Endothelial cell of umbilical vein (primary cell): ENCODE data around the gene PCSK6. TPM values are rescaled to one million over a fixed set of nuclear protein-coding genes. Genes with fewer than 3 reads are reported as not detected.

Experiments
- BruUV-seq: library from RNA; stranded (reverse); fragments of 400-500 nt; replicated peaks from 2 replicates; lab custom pipeline; 2021; lab: Mats Ljungman, UMichigan
- CTCF ChIA-PET: fragments of 300-600, 350-600 bp; sonication (Branson Sonifier 250); formaldehyde crosslinking; loops from one replicate; lab custom pipeline; 2021; ENCODE audit warnings: antibody characterized with exemption, inconsistent platforms; lab: Charles Lee
- POLR2A ChIA-PET: fragments of 300-600, 350-600 bp; sonication (Branson Sonifier 250); formaldehyde crosslinking; loops from one replicate; lab custom pipeline; 2021; ENCODE audit warnings: antibody characterized with exemption, inconsistent platforms; lab: Charles Lee
- DNase-seq: peaks from one replicate; pipeline ENCODE4 v3.0.0-alpha.2; 2011; ENCODE audit warnings: low read depth, low spot score
- FAIRE-seq: peaks from 2 replicates; lab custom pipeline; 2011; peaks lifted over from hg19 to GRCh38; lab: Jason Lieb, UNC
- H2AFZ ChIP-seq: 2 replicates; pipeline ENCODE4 v1.6.0; 2012; ENCODE audit warnings: low read depth, low read length, control low read depth, inconsistent platforms
- H3K27ac ChIP-seq: 2 replicates; pipeline ENCODE4 v1.5.1; 2011; ENCODE audit warnings: low read depth, mild to moderate bottlenecking, control low read depth, low read length, moderate library complexity; ENCODE audit not compliant: insufficient read depth
- H3K27me3 ChIP-seq, 2 experiments: 2 replicates each; pipeline versions ENCODE4 v1.6.0 to v1.6.1; 2011; ENCODE audit warnings: low read length in 2 of 2, mixed read lengths in 1 of 2; ENCODE audit not compliant: control insufficient read depth in 2 of 2, insufficient read depth in 2 of 2
- H3K36me3 ChIP-seq, 2 experiments: 2 replicates in 1 of 2; 3 replicates in 1 of 2; pipeline ENCODE4 v1.5.1; 2011; ENCODE audit warnings: low read length in 2 of 2, mild to moderate bottlenecking in 1 of 2, moderate library complexity in 1 of 2; ENCODE audit not compliant: control insufficient read depth in 2 of 2, insufficient read depth in 2 of 2; ENCODE audit errors: extremely low read depth in 1 of 2
- H3K4me1 ChIP-seq: 3 replicates; pipeline ENCODE4 v1.5.1; 2011; ENCODE audit warnings: mild to moderate bottlenecking, low read length; ENCODE audit not compliant: control insufficient read depth, insufficient read depth; ENCODE audit errors: extremely low read depth
- H3K4me2 ChIP-seq: 2 replicates; pipeline ENCODE4 v1.6.1; 2011; ENCODE audit warnings: low read length, control low read depth, mixed read lengths; ENCODE audit not compliant: insufficient read depth
- H3K4me3 ChIP-seq, 3 experiments: fragments of 200-600 bp in 1 of 3; sonication (generic), shearing (Covaris generic) in 1 of 3; replicated peaks in 1 of 3; 2 replicates each; pipeline ENCODE4 v1.5.1; 2011 to 2016; ENCODE audit warnings: control low read depth in 3 of 3, low read length in 3 of 3, mild to moderate bottlenecking in 2 of 3, inconsistent platforms in 1 of 3, low read depth in 1 of 3, moderate library complexity in 1 of 3; ENCODE audit not compliant: insufficient read depth in 1 of 3
- H3K79me2 ChIP-seq: 2 replicates; pipeline ENCODE4 v1.6.0; 2012; ENCODE audit warnings: low read length, inconsistent platforms; ENCODE audit not compliant: control insufficient read depth, insufficient read depth
- H3K9ac ChIP-seq: replicated peaks from 2 replicates; pipeline ENCODE3; 2011; ENCODE audit warnings: low read length, control low read depth; ENCODE audit not compliant: insufficient read depth; ENCODE audit errors: extremely low read depth
- H3K9me1 ChIP-seq: replicated peaks from 3 replicates; pipeline ENCODE4 v1.6.0; 2011; ENCODE audit warnings: mild to moderate bottlenecking, low read length; ENCODE audit not compliant: control insufficient read depth, insufficient read depth; ENCODE audit errors: extremely low read depth
- H3K9me3 ChIP-seq: replicated peaks from 2 replicates; pipeline ENCODE4 v1.5.1; 2012; ENCODE audit warnings: low read length, inconsistent platforms; ENCODE audit not compliant: control insufficient read depth, insufficient read depth
- H4K20me1 ChIP-seq: replicated peaks from 2 replicates; pipeline ENCODE3; 2011; ENCODE audit warnings: mild to moderate bottlenecking, low read length; ENCODE audit not compliant: control insufficient read depth, insufficient read depth; ENCODE audit errors: extremely low read depth
- EZH2 ChIP-seq: IDR thresholded peaks from 2 replicates; pipeline ENCODE4 v1.6.1; 2012; ENCODE audit warnings: borderline replicate concordance, low read depth, mild to moderate bottlenecking, moderate library complexity, low read length, inconsistent platforms; ENCODE audit not compliant: severe bottlenecking
- FOS ChIP-seq: IDR thresholded peaks from 2 replicates; pipeline ENCODE4 v1.6.1; 2011; ENCODE audit warnings: mild to moderate bottlenecking, low read length, moderate library complexity, borderline replicate concordance; ENCODE audit not compliant: insufficient read depth
- GATA2 ChIP-seq: IDR thresholded peaks from 2 replicates; pipeline ENCODE4 v1.7.0; 2011; ENCODE audit warnings: low read depth, mild to moderate bottlenecking, moderate library complexity, mixed read lengths, low read length; ENCODE audit not compliant: insufficient read length, insufficient read depth
- JUN ChIP-seq: IDR thresholded peaks from 2 replicates; pipeline ENCODE4 v1.6.1; 2011; ENCODE audit warnings: borderline replicate concordance, low read depth; ENCODE audit not compliant: insufficient read length, insufficient read depth
- MYC ChIP-seq: IDR thresholded peaks from one replicate; pipeline ENCODE4 v1.6.1; 2011; ENCODE audit warnings: mild to moderate bottlenecking, low read depth, low read length
- POLR2A ChIP-seq: IDR thresholded peaks from 2 replicates; pipeline ENCODE4 v1.6.1; 2012; ENCODE audit warnings: low read depth, mild to moderate bottlenecking, control low read depth, low read length
- POLR2AphosphoS5 ChIP-seq: IDR thresholded peaks from 2 replicates; pipeline ENCODE4 v1.6.1; 2012; ENCODE audit warnings: low read depth, mild to moderate bottlenecking, control low read depth, low read length, moderate library complexity; ENCODE audit not compliant: insufficient read depth
- dilution Hi-C: fragments of 300-500 bp; cut with MboI; formaldehyde crosslinking; loops from one replicate; pipeline ENCODE4 v1.15.0; 2019; ENCODE audit warnings: low sequenced_read_pairs; ENCODE audit not compliant: extremely low pct_ligation_motif_present
- intact Hi-C: fragments of 100-400 bp; cut with micrococcal nuclease; formaldehyde crosslinking; loops from one replicate; pipeline ENCODE4 v1.10.0; 2022
- polyA plus RNA-seq, 4 experiments: library from polyadenylated mRNA; depleted of rRNA in 3 of 4; stranded (reverse) in 3 of 4; unstranded in 1 of 4; fragments of >200 nt; gene quantifications; 2 replicates each; pipeline versions ENCODE4 v1.2.1 to v1.2.3, GENCODE V29; 2011 to 2012; ENCODE audit warnings: missing spikeins in 1 of 4
- total RNA-seq: library from RNA; stranded (reverse); gene quantifications from 2 replicates; pipeline ENCODE4 v1.2.3, GENCODE V29; 2021
- TF ChIP-seq, protein P1 (sequence below): IDR thresholded peaks from 2 replicates; pipeline ENCODE4 v1.6.1; 2011; ENCODE audit not compliant: insufficient read depth, insufficient read length
- TF ChIP-seq, protein P2 (sequence below), 2 donors: IDR thresholded peaks; 1 replicate in 1 of 2; 2 replicates in 1 of 2; pipeline ENCODE4 v1.5.1; 2011; ENCODE audit warnings: low read length in 2 of 2, mild to moderate bottlenecking in 2 of 2, moderate library complexity in 2 of 2, control low read depth in 1 of 2, inconsistent platforms in 1 of 2, low read depth in 1 of 2; ENCODE audit not compliant: insufficient read depth in 1 of 2; ENCODE audit errors: extremely low read depth in 1 of 2

Gene PCSK6
- total and polyA plus RNA-seq, 2 donors (not counting 3 experiments of a cell fraction or from before 2014, with no cell fraction given): 0.18 to 0.69 TPM

DNA sequence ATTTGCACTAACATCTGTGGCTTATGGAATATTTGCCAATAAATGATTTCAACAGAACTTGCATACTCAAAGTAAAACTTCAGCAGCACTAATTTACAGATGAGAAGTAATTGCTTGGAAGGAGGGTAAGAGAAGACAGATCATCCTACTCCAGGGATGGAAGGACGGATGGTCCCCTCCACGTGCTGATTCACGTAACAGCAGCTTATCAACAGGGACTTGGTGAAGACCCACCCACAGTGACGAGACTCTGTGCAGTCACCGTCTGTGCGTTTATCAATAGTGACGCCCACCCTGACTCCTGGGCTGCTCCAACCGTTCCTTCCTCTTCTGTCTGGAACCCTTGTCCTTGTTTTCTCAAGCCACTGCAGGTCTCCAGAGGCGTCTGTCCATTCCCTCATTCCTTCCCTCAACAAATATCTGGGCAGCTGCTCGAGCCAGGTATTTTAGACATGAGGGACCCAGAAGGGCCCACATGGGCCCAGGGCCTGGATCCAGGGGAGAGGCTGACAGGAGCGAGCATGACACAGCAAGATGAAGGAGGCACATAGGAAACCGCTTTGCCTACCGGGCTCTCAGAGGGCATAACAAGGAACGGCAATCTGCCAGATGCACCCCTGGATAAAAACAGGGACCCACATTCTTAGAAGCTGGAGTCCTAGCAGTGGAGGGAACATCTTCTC lies 33.3 kb downstream of the PCSK6 start:
- FAIRE-seq: no peak
- Histone ChIP-seq H3K4me2 (no peak overlapping the region), H2AFZ (no peak overlapping the region), H3K79me2 (no peaks in the 10 kb centered on the region), H3K4me1 (peaks cover 4% of the 10 kb centered on the region), H3K27ac (no peak overlapping the region), H3K4me3 (no peak overlapping the region), H3K9ac (no peak overlapping the region), H4K20me1 (no peaks in the 10 kb centered on the region), H3K9me1 (no peaks in the 10 kb centered on the region), H3K27me3 (peaks cover 0 to 2% of the 10 kb centered on the region in 2 experiments), H3K36me3 (no peaks in the 10 kb centered on the region), H3K9me3 (no peaks in the 10 kb centered on the region)
- dilution Hi-C loops (no loop called here), intact Hi-C loops (no loop called here)
- TF ChIP-seq, protein P1, sequence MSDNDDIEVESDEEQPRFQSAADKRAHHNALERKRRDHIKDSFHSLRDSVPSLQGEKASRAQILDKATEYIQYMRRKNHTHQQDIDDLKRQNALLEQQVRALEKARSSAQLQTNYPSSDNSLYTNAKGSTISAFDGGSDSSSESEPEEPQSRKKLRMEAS: no peak
- no peak for TF ChIP-seq JUN
- TF ChIP-seq GATA2: no peak
- no peak for TF ChIP-seq POLR2AphosphoS5
- TF ChIP-seq EZH2: no peak
- no peak for TF ChIP-seq MYC
- no peak for TF ChIP-seq FOS
- TF ChIP-seq, protein P2, sequence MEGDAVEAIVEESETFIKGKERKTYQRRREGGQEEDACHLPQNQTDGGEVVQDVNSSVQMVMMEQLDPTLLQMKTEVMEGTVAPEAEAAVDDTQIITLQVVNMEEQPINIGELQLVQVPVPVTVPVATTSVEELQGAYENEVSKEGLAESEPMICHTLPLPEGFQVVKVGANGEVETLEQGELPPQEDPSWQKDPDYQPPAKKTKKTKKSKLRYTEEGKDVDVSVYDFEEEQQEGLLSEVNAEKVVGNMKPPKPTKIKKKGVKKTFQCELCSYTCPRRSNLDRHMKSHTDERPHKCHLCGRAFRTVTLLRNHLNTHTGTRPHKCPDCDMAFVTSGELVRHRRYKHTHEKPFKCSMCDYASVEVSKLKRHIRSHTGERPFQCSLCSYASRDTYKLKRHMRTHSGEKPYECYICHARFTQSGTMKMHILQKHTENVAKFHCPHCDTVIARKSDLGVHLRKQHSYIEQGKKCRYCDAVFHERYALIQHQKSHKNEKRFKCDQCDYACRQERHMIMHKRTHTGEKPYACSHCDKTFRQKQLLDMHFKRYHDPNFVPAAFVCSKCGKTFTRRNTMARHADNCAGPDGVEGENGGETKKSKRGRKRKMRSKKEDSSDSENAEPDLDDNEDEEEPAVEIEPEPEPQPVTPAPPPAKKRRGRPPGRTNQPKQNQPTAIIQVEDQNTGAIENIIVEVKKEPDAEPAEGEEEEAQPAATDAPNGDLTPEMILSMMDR (IDR thresholded peaks at IDR 0.05; ENCODE audit: extremely low read depth in 1 of 2, insufficient read depth in 1 of 2, low read depth in 1 of 2, low read length in 2 of 2): no peak
- no peak for TF ChIP-seq POLR2A
- DNase-seq: no peak
- BruUV-seq: no TSS peak
- ChIA-PET CTCF (interaction anchor here (1.3 kb wide), 1 partner anchor 27 kb away, joined by 5 read pairs; no protein-coding TSS in a partner anchor), POLR2A (no interaction called here)
